Placental pericyte (primary cell): Measurements from ENCODE around the gene MAEL. TPM values are rescaled to one million over a fixed set of nuclear protein-coding genes. Genes with fewer than 3 reads are reported as not detected.
A peak's percentile ranks its signal among the peaks of the same experiment; 100 is the strongest.

Experiments used
- small RNA-seq: library from RNA; depleted of rRNA; stranded (forward); fragments of <200 nt; gene quantifications from one replicate; pipeline ENCODE3, GENCODE V24; 2012; ENCODE audit warnings: low replicate concordance
- total RNA-seq: library from RNA; depleted of rRNA; stranded (reverse); fragments of >200 nt; gene quantifications from 2 replicates; pipeline ENCODE4 v1.2.3, GENCODE V29; 2012

Gene MAEL
- 33.9 and 79.9 TPM in 2 replicates for total RNA-seq

GRCh38 chr1:166988974-166989515 lies at the start of gene MAEL:
TSS of gene MAEL (plus strand) at chr1:166989280. CDS start at chr1:166989353, 73 bp downstream.

GRCh38 chr1:166975361-166976129 lies 13.5 kb upstream of the MAEL start, which contains the start of gene ILDR2:
TSS of gene ILDR2 (minus strand) at chr1:166975540. CDS start at chr1:166975268, 272 bp downstream.

Small RNA genes within 50 kb of the gene (small RNA-seq; reads per million reads assigned to genes)
- gene RNA5SP65 = 1.6 reads per million, percentile 62 among the genes with 10 or more reads in this experiment

Other genes with a start within 250 kb of the MAEL start
- 25.4 and 35.5 TPM in 2 replicates for gene POGK, start 149.8 kb upstream of the MAEL start, total RNA-seq
- 9.6 and 12.5 TPM in 2 replicates for gene TADA1, start 113.0 kb upstream of the MAEL start, total RNA-seq
- under 0.01 and 0.14 TPM in 2 replicates for gene ILDR2, start 13.7 kb upstream of the MAEL start, total RNA-seq
- not detected in 2 replicates for gene GPA33, start 101.1 kb downstream of the MAEL start, total RNA-seq
- not detected in 2 replicates for gene STYXL2, start 104.8 kb downstream of the MAEL start, total RNA-seq
- gene POU2F1, start 231.6 kb downstream of the MAEL start, total RNA-seq = 7.2 and 9.2 TPM in 2 replicates